KOPT-K1 (cell line): Measurements from ENCODE around the gene GALNS.
A peak's percentile ranks its signal among the peaks of the same experiment; 100 is the strongest.
"Not testable (repeated sequence)": the region's sequence is repeated elsewhere in the genome, so short reads cannot be mapped to it uniquely, and the experiment has no call there.

Experiments used
- H3K27ac ChIP-seq: fragments of 200-600 bp; sonication (generic); 2 replicates; pipeline ENCODE4 v1.5.1; 2016; ENCODE audit warnings: antibody characterized with exemption, mild to moderate bottlenecking, low read depth, low read length; ENCODE audit not compliant: poor library complexity, severe bottlenecking
- H3K36me3 ChIP-seq: fragments of 200-600 bp; sonication (generic); 2 replicates; pipeline ENCODE4 v1.5.1; 2017; ENCODE audit warnings: antibody characterized with exemption, mild to moderate bottlenecking, low read length, moderate library complexity; ENCODE audit not compliant: insufficient read depth
- H3K9me3 ChIP-seq: fragments of 200-600 bp; sonication (generic); 2 replicates; pipeline ENCODE4 v1.5.1; 2017; ENCODE audit warnings: antibody characterized with exemption, low read length, mild to moderate bottlenecking; ENCODE audit not compliant: insufficient read depth, poor library complexity, severe bottlenecking

The GALNS gene

DNA sequence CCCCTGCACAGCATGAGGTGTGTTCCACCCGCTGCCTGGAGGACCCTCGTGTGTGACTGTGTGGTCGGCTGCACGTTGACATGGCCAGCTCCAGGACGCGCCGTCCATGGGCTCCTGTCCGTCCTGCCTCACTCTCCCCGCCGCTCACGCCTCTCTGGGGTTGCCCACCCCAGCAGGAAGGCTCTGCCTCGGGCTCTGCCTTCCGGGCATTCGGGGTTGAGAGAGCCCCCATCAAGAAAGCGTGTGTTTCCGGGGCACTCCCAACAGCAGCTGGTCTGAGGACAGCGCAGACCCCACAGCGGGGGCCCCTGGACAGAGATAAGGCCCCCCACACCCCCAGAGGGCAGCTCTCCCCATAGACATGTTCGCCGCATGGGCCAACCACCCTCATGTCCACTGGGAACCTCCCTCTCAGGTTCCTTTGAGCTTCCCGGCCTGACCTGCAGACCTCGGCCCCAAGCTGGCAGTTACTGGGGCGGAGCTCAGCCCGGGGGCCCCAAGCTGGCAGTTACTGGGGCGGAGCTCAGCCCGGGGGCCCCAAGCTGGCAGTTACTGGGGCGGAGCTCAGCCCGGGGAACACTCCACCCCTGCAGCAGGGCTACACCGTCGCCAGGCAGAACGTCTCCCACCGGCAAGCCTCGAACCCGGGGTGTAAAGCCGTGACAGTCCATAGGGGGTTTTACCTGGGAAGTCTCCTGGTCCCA is 63.3 kb downstream of the GALNS start:
- H3K9me3 ChIP-seq: no peaks in the 10 kb centered on the region
- H3K27ac ChIP-seq: peak overlapping the region; percentile 100
- H3K36me3 ChIP-seq: no peaks in the 10 kb centered on the region

DNA sequence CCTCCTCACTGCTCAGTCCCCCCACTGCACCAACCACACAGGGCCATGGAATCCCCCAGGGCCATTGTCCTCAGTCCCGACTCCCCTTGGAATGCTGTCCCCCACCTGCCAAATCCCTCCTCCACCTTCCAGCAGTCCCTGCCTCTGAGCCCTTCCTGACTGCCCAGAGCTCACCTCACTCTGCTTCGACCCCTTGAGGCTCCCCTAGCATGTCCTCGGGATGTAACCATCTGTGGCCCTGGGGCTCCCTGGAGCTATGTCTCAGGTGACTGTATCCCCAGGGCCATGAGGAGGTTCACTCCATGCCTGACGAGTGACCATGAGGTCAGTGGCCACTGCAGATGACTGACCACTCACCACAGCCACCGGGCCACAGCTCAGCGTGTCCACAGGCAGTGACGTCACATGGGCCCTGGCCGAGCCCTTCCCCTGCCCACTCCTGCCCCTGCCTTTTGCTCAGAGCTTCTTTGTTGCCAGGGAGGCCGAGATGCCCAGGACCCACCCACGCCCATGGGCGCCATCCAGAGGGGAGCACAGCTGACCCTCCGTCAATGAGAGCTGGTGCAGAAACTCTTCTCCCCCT is 64.0 kb downstream of the GALNS start:
- Histone ChIP-seq H3K36me3 (no peaks in the 10 kb centered on the region), H3K9me3 (no peaks in the 10 kb centered on the region), H3K27ac (peak overlapping the region; percentile 100)

DNA sequence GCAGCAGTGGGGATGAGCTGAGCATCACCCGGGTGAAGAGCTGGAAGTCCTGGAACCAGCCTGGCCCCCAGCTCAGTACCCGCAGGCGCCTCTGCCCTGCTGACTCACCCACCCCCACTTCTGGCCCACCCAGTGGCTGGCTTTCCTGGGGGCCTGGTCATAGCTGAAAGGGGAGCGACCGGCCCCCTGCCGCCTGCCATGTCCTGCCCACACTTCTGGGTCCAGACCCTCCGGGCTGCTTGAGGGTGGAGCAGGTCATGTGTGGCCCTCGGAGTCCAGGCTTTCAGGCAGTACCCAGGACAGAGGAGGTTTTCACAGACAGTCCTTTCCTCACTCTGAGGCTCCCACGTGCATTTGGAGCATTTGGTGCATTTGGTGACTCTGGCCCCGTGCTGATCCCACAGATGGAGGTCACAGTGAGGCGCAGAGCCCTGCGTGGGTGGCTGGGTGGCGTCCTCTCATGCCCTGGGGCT is 64.6 kb downstream of the GALNS start:
- Histone ChIP-seq H3K9me3 (no peaks in the 10 kb centered on the region), H3K27ac (peak overlapping the region; percentile 100), H3K36me3 (no peaks in the 10 kb centered on the region)

DNA sequence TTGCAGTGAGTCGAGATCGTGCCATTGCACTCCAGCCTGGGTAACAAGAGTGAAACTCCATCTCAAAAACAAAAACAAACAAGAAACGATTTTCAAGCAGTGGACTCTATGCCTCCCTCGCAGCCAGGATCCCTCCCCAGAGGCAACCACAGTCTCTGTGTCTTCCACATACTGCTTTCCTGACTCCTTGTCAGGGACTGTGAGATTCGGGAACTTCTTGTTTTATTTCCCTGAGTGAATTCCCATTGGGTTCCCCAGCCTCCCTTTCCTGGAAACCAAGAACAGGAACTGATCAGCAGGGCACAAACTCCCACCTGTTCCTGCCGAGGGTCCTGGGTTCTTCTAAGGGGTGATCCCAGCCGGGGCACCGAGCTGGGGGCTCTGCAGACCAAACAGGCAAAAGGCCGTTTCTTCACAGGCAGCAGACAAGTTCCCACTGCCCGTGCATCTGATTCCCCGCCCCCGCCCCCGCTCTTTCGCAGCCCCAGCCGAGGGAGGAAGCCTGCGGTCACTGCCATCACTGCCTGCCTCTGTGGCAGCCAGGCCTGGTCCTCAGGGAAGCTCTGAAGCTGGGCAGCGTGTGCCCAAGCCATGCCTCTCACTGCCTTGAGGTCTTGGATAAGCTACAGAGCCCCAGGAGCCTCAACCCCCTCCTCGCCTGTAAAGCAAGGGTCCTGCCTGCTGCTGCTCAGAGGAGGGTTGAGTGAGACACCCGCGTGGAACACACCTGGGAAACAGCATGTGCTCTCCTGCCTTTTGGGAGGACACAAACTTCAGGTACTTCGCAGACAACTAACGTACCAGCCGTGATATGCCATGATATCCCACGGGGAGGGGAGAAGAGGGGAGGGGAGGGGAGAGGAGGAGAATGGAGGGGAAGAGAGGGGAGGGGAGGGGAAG is 66.2 kb downstream of the GALNS start:
- H3K36me3 ChIP-seq: no peaks in the 10 kb centered on the region
- H3K27ac ChIP-seq: peak overlapping the region; percentile 99
- H3K9me3 ChIP-seq: no peaks in the 10 kb centered on the region

DNA sequence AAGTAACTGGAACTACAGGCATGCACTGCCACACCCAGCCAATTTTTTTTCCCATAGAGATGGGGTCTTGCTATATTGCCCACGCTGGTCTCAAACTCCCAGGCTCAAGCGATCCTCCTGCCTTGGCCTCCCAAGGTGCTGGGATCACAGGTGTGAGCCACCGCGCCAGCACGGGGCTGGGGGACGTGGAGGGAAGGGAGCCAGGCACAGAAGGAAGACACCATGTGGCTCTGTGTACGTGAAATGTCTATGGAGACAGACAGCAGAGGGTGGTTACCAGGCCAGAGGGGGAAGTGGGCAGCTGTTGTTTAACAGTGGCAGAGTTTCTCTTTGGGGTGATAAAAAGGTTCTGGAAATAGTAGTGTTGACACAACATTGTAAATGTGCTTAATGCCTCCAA is 67.2 kb downstream of the GALNS start:
- peak overlapping the region; percentile 99 for H3K27ac ChIP-seq

DNA sequence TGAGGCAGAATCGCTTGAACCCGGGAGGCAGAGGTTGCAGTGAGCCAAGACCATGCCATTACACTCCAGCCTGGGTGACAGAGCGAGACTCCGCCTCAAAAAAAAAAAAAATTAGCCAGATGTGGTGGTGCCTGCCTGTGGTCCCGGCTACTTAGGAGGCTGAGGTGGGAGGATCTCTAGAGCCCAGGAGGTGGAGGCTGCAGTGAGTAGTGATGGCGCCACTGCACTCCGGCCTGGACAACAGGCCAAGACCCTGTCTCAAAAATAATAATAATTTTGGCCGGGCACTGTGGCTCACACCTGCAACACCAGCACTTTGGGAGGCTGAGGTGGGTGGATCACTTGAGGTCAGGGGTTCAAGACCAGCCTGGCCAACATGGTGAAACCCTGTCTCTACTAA is 68.0 kb downstream of the GALNS start:
- not testable (repeated sequence) for H3K27ac ChIP-seq, H3K36me3 ChIP-seq

More for the DNA sequence above, 67.2 kb downstream of the GALNS start:
- Histone ChIP-seq H3K36me3 (no peaks in the 10 kb centered on the region), H3K9me3 (no peaks in the 10 kb centered on the region)

DNA sequence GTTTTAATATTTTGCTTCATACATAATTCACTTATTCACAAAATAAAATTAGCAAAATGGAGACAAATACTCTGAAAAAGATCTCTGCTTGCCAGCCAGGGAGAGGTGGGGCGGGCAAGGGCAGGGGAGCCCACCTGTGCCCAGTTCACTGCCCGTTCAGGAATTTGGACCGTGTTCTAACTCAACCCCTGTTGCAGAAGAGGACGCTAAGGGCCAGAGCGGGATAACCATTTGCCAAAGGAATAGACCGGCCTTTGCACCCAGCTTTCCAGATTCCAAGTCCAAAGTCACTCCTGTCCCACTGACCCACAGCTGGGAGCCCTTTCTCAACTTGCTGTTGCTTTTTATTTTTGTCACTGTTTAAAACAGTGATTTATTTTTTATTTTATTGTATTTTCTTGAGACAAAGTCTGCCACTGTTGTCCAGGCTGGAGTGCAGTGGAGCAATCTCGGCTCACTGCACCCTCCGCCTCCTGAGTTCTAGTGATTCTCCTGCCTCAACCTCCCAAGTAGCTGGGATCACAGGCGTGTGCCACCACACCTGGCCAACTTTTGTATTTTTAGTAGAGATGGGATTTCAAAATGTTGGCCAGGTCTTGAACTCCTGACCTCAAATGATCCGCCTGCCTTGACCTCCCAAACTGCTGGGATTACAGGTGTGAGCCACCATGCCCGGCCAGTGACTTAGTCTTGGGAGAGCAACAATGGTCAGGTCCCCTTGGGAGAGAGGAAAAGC is 69.0 kb downstream of the GALNS start:
- Histone ChIP-seq H3K27ac (peak overlapping the region; percentile 2), H3K36me3 (no peaks in the 10 kb centered on the region), H3K9me3 (no peaks in the 10 kb centered on the region)

More for the DNA sequence above, 68.0 kb downstream of the GALNS start:
- H3K9me3 ChIP-seq: not testable (repeated sequence)

DNA sequence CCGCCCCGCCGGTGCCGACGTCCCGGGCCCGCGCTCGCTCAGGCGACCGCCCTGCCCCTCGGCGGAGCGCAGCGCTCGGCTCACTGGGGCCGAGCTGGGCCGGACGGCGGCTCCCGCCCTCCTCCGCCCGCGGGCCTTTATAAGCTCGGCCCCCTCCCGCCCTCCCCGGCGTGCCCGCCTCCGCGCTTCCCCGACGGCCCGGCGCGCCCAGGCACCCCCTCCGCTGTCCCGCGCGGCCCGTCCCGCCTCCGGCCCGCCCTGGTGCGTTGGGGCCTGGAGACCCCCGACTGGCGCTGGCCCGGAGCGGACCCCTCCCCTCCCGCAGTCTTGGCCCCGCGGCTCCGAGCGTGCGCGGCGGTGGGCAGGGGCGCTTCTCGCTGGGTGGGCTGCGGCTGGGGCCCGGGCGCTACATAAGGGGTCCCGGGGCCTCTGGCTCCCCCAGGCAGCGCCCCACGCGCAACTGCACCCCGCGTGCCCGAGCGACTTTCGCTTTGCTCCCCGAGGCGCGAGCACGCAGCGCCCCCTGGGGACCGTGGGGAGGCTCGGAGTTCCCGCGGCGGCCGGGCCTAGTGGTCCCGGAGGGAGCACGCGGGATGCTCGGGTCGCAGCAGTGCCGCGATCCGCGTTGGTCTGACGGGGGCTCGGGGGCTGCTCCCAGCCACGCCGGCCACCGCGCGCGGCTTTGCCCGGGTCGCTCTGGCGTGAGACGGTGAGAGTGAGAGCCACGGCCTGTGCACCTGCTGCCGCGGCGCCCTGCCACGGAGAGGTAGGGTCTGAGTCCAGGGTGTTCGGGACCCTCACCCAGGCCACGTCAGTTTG is 71.4 kb downstream of the GALNS start, which contains the start of gene PIEZO1:
Gene PIEZO1, minus strand, starts transcription at position 115 of the 819 bp plus-strand sequence. CDS start 256 bp downstream, outside the sequence.
- Histone ChIP-seq H3K27ac (peak within 1 kb of the TSS; percentile 84), H3K9me3 (no peaks in the 10 kb centered on the region), H3K36me3 (0 out of 2 replicates have a peak, but pooled peaks cover 4% of the 10 kb centered on the region)

DNA sequence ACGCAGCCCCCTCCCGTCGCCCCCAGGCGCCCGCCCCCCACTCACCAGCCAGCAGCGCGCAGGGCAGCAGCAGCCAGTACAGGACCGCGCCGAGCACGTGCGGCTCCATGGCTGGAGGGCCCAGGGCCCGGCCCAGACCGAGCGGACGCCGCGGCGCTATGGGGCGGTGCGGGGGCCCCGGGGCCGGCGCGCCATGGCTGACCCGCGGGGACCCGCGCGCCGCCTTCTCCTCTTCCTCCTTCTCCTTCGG is 72.0 kb downstream of the GALNS start:
- peak overlapping the region; percentile 84 for H3K27ac ChIP-seq
- no peaks in the 10 kb centered on the region for H3K9me3 ChIP-seq
- 0 out of 2 replicates have a peak, but pooled peaks cover 7% of the 10 kb centered on the region for H3K36me3 ChIP-seq

DNA sequence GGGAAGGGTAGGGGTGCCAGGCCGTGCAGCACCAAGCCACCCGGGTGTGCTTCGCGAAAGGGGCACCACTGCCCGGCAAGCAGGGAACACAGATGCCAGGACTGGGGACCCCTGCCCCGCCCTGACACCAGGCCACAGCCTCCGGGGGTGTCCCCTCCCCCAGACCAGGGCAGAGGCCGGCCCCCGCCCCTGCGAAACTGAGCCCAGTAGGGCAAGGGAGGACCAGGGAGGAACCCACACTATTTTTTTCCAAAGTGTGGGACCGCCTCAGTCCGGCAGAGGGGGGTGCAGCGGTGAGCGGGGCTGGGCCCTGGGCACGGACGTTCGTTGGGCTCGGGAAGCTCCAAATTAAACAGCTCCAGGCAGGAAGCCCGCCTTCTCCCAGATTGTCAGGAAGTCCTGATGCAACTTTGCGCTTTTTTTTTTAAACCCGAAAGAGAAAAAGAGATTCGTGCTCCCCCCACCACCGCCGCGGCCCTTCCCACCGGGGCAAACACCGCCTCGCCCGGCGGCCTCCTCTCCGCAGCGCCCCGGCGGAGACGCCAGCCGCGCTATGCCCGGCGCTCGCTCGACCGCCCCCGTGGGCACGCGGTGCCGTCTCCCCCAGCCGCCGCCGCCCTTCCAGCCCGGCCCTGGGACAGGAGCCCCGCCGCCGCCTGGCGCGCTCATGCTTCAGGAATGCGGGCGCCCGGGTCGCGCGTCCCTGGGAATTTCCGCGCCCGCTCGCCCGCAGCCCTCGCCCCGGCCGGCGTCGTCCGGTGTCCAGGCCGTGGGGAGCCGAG is 72.5 kb downstream of the GALNS start:
- no peaks in the 10 kb centered on the region for H3K9me3 ChIP-seq
- H3K27ac ChIP-seq: peak overlapping the region; percentile 84
- peaks cover 10% of the 10 kb centered on the region for H3K36me3 ChIP-seq

DNA sequence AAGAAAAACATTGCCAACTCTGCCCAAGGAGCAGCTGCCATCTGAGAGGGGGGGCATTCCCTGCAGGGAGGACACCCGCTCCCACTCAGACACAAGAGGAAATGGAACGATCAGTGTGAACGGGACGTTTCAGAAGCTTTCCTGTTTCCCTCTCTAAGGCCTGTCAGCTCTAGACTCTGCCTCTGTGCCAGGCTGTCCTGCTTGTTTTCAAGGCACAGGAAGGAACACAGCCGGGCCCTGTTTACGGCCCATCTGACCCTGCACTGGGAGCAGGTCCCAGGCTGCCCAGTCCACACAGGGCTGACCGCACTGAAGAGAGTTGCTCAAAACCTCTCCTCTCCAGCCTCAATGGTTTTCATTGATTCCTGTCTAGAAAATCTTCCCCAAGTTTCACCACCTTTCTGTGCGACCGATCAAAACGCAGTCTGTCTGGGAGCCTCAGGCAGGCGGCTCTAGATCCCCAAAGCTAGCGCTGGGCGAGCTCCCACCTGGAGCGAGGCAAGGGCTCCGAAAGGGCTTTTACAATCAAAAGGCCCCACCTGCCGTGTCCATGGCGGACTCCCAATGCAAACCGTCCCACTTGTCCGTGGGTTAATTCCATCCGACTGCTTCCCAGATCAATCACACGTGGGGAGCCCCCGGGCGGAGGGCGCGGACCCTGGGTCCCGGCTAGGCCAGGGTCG is 73.2 kb downstream of the GALNS start:
- H3K27ac ChIP-seq: peak overlapping the region; percentile 84
- peaks cover 18% of the 10 kb centered on the region for H3K36me3 ChIP-seq
- no peaks in the 10 kb centered on the region for H3K9me3 ChIP-seq

DNA sequence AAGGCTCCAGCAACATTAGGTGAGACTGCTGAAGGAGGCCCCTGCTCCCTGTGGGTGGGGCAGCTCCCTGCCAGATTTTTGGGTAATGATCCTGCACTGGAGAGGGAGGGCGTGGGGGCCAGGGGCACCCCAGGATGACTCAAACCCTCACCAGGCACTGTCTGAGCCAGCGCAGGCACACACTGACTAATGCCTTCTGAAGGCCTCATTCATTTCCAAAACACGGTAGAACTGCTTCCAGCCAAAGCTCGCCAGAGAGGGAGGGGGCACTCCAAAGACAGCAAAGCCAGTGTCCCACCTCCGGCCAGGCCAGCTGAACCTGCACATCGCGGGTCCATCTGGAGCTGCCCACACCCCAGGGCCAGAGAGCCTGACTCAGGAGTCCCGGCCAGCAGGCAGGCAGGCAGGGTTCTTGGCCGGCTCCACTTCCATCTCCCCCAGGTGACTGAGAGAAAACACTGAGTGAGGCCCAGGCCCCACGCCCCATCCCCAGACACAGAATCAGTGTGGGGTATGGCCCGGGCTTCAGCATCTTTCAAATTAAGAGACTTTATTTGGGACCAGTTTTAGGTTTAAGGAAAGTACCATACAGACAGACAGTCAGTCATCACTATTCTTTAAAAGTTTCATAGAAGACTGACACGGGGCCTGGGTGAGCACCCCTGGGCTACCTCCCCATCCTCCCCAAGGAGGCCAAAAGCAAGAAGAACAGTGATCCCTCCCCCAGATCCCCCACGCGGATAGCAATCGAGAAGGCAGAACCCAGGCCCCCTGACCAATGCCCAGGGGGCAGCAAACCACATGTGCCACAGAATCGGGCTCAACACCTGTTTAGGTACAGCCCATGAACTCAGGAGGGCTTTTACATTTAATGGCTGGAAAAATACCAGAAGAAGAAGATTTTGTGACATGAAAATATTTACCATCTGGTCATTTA is 74.0 kb downstream of the GALNS start:
- Histone ChIP-seq H3K9me3 (no peaks in the 10 kb centered on the region), H3K27ac (peak overlapping the region; percentile 84), H3K36me3 (peaks cover 24% of the 10 kb centered on the region)
